Measurements from ENCODE around the gene SNAP23.

Gene SNAP23

GRCh38 chr15:42575188-42576039, 80.0 kb downstream of the SNAP23 start, which contains the start of gene STARD9:
Gene STARD9, plus strand, starts transcription at chr15:42575606. Its CDS starts 110 bp downstream, at chr15:42575716.
- peak; percentile 94 for DNase-seq

DNA sequence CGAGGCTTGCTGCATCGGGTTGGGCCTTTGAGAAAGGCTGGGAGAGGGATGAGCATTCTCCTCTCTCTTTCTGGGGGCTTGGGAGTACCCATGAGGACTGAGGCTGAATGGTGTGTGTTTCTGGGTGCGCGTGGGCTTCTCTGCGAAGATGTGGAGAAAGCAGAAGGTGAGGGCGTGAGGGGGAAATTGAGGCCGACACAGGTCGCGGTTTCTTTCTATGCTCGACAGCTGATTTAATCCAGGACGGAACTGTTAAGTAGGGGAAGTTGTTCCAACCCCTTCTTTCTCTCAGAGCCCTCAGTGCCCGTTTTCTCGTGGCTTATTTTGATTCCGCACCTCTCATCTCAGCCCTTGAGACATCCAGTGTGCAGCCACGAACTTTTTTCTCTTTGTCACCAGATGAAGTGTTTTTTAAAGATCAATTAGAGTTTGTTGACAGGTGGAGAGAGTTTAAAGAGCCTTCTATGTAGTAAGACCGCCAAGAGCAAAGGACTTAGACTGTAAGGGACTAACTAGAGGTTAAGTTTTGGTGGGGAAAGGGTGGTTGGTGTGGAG, 80.7 kb downstream of the SNAP23 start:
- DNase-seq, result no peak

GRCh38 chr15:42576776-42577175, 81.3 kb downstream of the SNAP23 start:
- no peak for DNase-seq

GRCh38 chr15:42577514-42578031, 82.1 kb downstream of the SNAP23 start:
- no peak for DNase-seq

DNA sequence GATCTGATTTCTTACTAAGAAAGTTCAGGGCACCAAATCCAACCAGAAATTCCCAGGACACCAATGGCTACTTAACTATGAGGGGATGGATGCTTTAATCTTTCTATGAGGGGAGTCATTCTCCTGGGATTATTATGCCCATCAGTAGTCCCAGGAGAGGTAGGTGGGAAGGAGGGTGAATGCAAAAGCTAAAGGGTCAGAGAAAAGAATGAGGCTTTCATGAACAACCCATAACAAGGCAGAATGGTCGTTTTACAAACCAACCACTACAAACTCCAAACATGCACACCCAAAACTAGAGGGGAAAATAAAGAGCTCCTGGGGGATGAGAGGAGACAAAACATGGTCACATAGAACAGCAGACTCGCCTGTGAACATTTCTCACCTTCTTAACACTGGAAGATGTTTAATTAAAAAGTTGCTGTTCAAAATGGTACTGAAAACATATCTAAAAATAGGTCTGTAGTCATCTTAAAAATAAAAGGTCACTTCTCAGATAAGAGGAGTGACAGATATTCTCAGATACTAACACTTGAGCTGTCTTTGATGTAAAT, 83.6 kb downstream of the SNAP23 start:
- no peak for DNase-seq

DNA sequence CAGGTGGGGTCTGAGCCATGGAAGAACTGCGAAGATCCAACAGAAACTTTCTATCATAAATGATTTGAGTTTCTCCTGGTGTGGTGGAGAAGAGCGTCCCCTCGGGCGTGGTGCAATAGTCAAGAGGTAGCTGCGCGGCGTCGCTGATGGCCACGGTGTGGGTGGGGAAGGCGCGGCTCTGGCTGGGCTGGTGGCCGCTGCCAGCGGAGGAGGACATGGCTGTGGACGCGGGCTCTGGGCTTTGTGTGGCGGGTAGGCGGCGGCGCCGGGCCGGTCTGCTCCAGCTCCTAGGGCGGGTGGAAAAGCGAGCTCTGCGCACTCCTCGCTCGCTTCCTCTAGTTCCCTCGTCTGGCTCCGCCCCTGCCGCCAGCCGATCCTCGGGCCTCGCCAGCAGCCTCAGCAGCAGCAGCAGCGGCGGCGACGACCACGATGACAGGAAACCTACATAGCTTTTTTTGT, 85.9 kb downstream of the SNAP23 start:
- DNase-seq, result peak; percentile 79

All from activated CD8-positive, alpha-beta memory T cell treated with anti-CD3 and anti-CD28 coated beads, Interleukin-2, amount 50 U/mL, for 4 hours (primary cell).